Measurements from ENCODE around the gene TNFRSF25.
A peak's percentile ranks its signal among the peaks of the same experiment; 100 is the strongest.
"Not testable (repeated sequence)": the region's sequence is repeated elsewhere in the genome, so short reads cannot be mapped to it uniquely, and the experiment has no call there.

TNFRSF25 gene

GRCh38 chr1:6436277-6436676 lies 29.7 kb downstream of the TNFRSF25 start:
- not testable (repeated sequence) for H3K27ac Mint-ChIP-seq; DNase-seq; H3K9me3 Mint-ChIP-seq; H3K4me3 Mint-ChIP-seq; H3K36me3 Mint-ChIP-seq (ENCODE audit: low read depth); H3K4me1 Mint-ChIP-seq (ENCODE audit: low read depth)
- peaks cover 27% of the 10 kb centered on the region for H3K27me3 Mint-ChIP-seq

- peaks cover 2% of the 10 kb centered on the region for H3K4me1 Mint-ChIP-seq (ENCODE audit: low read depth)
- H3K27me3 Mint-ChIP-seq = peaks cover 23% of the 10 kb centered on the region
- no peak overlapping the region for H3K4me3 Mint-ChIP-seq
- no peak overlapping the region for H3K27ac Mint-ChIP-seq
- no peaks in the 10 kb centered on the region for H3K9me3 Mint-ChIP-seq
- H3K36me3 Mint-ChIP-seq (ENCODE audit: low read depth) = no peaks in the 10 kb centered on the region
- DNase-seq = no peak
Observed at GRCh38 chr1:6435547-6435946, 30.4 kb downstream of the TNFRSF25 start.

GRCh38 chr1:6435129-6435528 lies 30.8 kb downstream of the TNFRSF25 start:
- Mint-ChIP-seq H3K9me3 (no peaks in the 10 kb centered on the region), H3K4me1 (ENCODE audit: low read depth) (peaks cover 2% of the 10 kb centered on the region), H3K36me3 (ENCODE audit: low read depth) (no peaks in the 10 kb centered on the region), H3K27ac (no peak overlapping the region), H3K27me3 (peaks cover 23% of the 10 kb centered on the region), H3K4me3 (no peak overlapping the region)
- DNase-seq = no peak

- Mint-ChIP-seq H3K4me1 (ENCODE audit: low read depth) (no peaks in the 10 kb centered on the region), H3K9me3 (no peaks in the 10 kb centered on the region), H3K27me3 (peaks cover 16% of the 10 kb centered on the region), H3K27ac (no peak overlapping the region), H3K4me3 (no peak overlapping the region), H3K36me3 (ENCODE audit: low read depth) (no peaks in the 10 kb centered on the region)
- DNase-seq = no peak
Observed at GRCh38 chr1:6434186-6434585, 31.8 kb downstream of the TNFRSF25 start.

GRCh38 chr1:6431645-6432579 lies 34.1 kb downstream of the TNFRSF25 start:
- DNase-seq; H3K4me3 Mint-ChIP-seq; H3K36me3 Mint-ChIP-seq (ENCODE audit: low read depth); H3K27ac Mint-ChIP-seq; H3K27me3 Mint-ChIP-seq; H3K4me1 Mint-ChIP-seq (ENCODE audit: low read depth); H3K9me3 Mint-ChIP-seq: not testable (repeated sequence)

- not testable (repeated sequence) for H3K9me3 Mint-ChIP-seq; H3K27ac Mint-ChIP-seq; H3K4me1 Mint-ChIP-seq (ENCODE audit: low read depth); DNase-seq; H3K4me3 Mint-ChIP-seq; H3K36me3 Mint-ChIP-seq (ENCODE audit: low read depth)
- peaks cover 17% of the 10 kb centered on the region for H3K27me3 Mint-ChIP-seq
Observed at GRCh38 chr1:6429660-6430411, 36.1 kb downstream of the TNFRSF25 start.

GRCh38 chr1:6428453-6428852 lies 37.5 kb downstream of the TNFRSF25 start:
- not testable (repeated sequence) for H3K4me1 Mint-ChIP-seq (ENCODE audit: low read depth); H3K9me3 Mint-ChIP-seq; H3K4me3 Mint-ChIP-seq; DNase-seq; H3K36me3 Mint-ChIP-seq (ENCODE audit: low read depth); H3K27ac Mint-ChIP-seq
- peaks cover 27% of the 10 kb centered on the region for H3K27me3 Mint-ChIP-seq

GRCh38 chr1:6427441-6428390 lies 38.3 kb downstream of the TNFRSF25 start:
- Mint-ChIP-seq H3K27me3 (peaks cover 35% of the 10 kb centered on the region), H3K4me1 (ENCODE audit: low read depth) (peaks cover 11% of the 10 kb centered on the region), H3K9me3 (no peaks in the 10 kb centered on the region), H3K4me3 (no peak overlapping the region), H3K36me3 (ENCODE audit: low read depth) (no peaks in the 10 kb centered on the region), H3K27ac (no peak overlapping the region)
- no peak for DNase-seq

GRCh38 chr1:6426972-6427350 lies 39.0 kb downstream of the TNFRSF25 start:
- H3K4me1 Mint-ChIP-seq (ENCODE audit: low read depth) = peaks cover 11% of the 10 kb centered on the region
- no peaks in the 10 kb centered on the region for H3K36me3 Mint-ChIP-seq (ENCODE audit: low read depth)
- H3K4me3 Mint-ChIP-seq = no peak overlapping the region
- no peaks in the 10 kb centered on the region for H3K9me3 Mint-ChIP-seq
- no peak overlapping the region for H3K27ac Mint-ChIP-seq
- peaks cover 41% of the 10 kb centered on the region for H3K27me3 Mint-ChIP-seq
- no peak for DNase-seq

- Mint-ChIP-seq H3K4me1 (ENCODE audit: low read depth) (peaks cover 11% of the 10 kb centered on the region), H3K27ac (no peak overlapping the region), H3K27me3 (peaks cover 46% of the 10 kb centered on the region)
Observed at GRCh38 chr1:6426277-6426971, 39.5 kb downstream of the TNFRSF25 start.

GRCh38 chr1:6425658-6426057 lies 40.3 kb downstream of the TNFRSF25 start:
- peaks cover 11% of the 10 kb centered on the region for H3K4me1 Mint-ChIP-seq (ENCODE audit: low read depth)
- no peak for DNase-seq
- H3K27me3 Mint-ChIP-seq = peaks cover 54% of the 10 kb centered on the region
- no peaks in the 10 kb centered on the region for H3K36me3 Mint-ChIP-seq (ENCODE audit: low read depth)
- no peak overlapping the region for H3K4me3 Mint-ChIP-seq
- H3K27ac Mint-ChIP-seq = no peak overlapping the region
- H3K9me3 Mint-ChIP-seq = no peaks in the 10 kb centered on the region

More at GRCh38 chr1:6426277-6426971, 39.5 kb downstream of the TNFRSF25 start:
- H3K4me3 Mint-ChIP-seq = no peak overlapping the region
- no peaks in the 10 kb centered on the region for H3K9me3 Mint-ChIP-seq
- H3K36me3 Mint-ChIP-seq (ENCODE audit: low read depth) = no peaks in the 10 kb centered on the region
- DNase-seq = no peak

- no peaks in the 10 kb centered on the region for H3K9me3 Mint-ChIP-seq
- DNase-seq = peak; percentile 58
- peaks cover 13% of the 10 kb centered on the region for H3K4me1 Mint-ChIP-seq (ENCODE audit: low read depth)
- H3K27ac Mint-ChIP-seq = no peak within 1 kb of the TSS
- H3K4me3 Mint-ChIP-seq = peak within 1 kb of the TSS; percentile 26
- peaks cover 61% of the 10 kb centered on the region for H3K27me3 Mint-ChIP-seq
- H3K36me3 Mint-ChIP-seq (ENCODE audit: low read depth) = no peaks in the 10 kb centered on the region
Observed at GRCh38 chr1:6424619-6425593, 41.1 kb downstream of the TNFRSF25 start, which contains the start of gene ESPN. Gene ESPN (plus strand): TSS chr1:6424776. CDS start chr1:6424956, 180 bp downstream.

All from activated T-cell treated with anti-CD3 and anti-CD28 coated beads, Interleukin-2, amount 50 U/mL, for 24 hours (primary cell).